HG02981 (cell line): ENCODE results near the gene CDC42BPA.
A peak's percentile ranks its signal among the peaks of the same experiment; 100 is the strongest.

Experiments used
- ATAC-seq: cut with Tn5 transposase; IDR thresholded peaks from one replicate; pipeline ENCODE4 v1.9.1; 2021; ENCODE audit warnings: mild to moderate bottlenecking, moderate library complexity; ENCODE audit not compliant: unreplicated experiment

CDC42BPA gene

DNA sequence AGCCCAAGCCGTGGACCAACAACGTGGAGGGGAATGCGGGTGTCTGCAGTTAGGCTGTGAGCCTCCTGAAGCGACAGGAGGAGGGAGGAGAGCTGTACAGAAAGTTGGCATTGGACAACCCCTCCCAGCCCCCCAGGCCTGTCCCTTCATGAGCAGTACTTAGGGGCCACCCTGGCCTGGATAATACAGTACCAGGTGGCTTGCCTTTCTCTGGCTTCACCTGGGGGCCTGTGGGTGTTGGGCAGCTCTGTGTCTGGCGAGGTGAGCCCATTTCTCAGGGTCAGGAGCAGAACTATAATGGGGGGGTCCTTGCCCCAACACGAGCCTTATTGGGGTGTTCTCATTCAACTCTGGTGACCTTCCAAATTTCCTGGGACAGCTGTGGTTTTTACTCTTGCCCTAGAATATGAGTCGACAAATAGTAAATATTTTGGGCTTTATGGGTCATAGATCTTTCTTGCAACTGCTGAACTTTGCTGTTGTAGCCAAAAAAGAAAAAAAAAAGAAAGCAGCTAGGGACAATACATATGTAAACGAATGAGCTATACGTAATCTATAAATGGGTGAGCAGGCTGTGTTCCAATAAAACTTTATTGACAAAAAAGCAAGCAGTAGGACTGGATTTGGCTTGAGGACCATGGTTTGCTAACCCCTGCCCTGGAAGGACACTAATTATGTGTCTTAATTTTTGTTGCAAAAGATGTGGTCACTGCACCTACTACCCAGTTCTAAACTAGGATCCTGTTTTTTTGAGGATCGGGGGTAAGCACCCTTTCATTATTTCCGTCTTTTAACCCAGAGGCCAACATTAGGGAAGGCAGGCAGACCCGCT is 366.8 kb downstream of the CDC42BPA start:
- no peak for ATAC-seq

DNA sequence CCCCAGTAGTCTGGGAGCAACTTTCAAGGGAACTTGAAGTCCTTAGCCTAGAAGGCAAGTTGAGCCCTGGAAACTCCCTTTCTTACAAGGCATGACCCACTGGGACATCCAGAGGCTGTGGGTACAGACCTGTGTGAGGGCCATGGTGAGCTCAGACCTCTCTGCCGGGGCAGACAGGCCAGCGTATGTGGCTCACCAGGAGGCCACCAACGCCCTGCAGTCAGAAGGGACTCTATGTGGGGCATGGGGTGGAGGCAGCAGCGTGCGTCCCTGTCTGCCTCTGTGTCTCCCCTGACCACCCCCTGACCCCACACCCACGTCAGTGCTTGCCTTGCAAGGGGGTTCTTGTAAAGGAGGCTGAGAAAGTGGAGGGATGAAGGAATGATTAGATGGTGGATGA is 367.4 kb downstream of the CDC42BPA start:
- no peak for ATAC-seq

DNA sequence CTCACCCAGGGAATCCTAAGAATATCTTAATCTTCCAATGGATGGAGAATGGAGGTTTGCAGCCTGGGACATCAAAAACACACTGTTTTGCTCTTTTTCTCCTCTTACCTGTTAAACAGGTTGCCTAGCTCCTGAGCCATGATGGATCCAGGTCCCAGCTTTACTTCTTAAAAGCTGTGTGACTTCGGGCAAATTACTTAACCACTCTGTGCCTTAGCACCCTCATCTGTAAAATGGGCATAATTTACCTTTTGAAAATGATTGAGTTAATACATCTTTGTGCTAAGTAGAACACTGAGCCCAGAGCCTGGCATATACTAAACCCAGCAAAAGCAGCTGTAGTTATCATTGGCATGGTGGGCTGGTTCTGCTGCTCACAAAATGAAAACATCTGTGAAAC is 368.0 kb downstream of the CDC42BPA start:
- ATAC-seq = no peak

DNA sequence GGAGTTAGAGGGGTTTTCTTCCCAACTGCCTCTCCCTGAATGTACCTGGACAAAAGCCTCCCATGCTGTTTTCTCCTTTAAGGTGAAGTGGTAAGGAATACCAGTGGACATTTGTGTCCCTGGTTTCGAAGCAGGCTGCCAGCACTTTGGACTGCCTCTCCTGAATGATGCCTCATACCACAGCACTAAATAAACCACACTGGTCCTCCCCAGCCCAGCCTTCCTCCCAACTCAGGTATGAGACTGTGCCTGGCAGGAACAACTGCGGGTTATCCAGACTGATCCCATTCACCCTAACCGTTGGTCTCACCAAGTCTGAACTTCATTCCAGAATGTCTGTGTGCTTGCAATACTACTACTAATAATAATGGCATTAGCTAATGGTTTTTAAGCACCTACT is 368.9 kb downstream of the CDC42BPA start:
- ATAC-seq = no peak

DNA sequence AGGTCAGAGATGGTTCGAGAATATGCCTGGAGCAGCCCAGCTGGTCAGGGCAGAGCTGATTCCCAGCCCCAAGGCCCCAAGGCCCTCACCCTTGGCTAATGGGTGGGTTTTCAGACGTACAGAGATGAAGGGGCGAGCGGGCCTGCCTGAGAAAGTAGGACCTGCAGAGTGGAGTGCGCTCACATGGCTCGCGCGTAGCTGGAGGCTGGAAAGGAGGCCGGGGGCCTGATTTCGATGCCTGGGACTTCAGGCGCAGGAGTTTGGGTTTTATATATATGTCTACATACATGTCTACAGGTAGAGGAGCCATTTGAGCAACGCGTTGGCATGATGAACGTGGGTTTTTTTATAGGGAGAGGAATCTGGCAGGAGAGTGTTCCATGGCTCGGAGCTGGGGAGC is 369.3 kb downstream of the CDC42BPA start:
- ATAC-seq = no peak

DNA sequence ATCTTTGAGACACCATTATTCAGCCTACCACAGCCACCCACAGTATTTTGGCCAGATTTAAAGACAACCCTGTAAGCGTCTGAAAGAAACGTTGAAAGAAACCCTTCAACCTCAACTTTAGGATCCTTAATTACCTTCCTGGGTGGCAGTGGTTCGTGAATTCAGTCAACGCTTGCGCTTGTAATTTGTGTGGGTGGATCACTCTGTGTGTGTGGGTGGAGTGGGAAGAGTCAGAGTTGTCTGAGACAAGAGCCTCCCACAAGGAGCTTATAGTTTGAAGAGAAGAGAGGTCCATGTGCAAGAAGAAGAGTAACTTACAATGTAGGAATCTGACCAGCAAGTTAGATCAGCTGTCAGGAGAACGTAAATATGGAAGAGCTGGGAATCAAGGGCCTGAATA is 369.8 kb downstream of the CDC42BPA start:
- ATAC-seq = no peak

DNA sequence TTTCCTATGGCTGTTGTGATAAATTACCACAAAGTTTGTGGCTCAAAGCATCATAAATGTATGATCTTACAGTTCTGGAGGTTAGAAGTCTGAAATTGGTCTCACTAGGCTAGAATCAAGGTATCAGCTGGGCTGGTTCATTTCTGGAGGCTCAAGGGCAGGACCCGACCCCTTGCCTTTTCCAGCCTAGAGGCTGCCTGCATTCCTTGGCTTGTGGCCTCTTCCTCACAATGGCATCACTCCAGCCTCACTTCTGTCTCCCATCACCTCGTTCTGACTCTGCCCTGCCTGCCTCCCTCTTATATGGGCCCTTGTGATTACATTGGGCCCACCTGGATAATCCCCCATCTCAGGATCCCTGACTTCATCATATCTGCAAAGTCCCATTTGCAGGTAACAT is 370.2 kb downstream of the CDC42BPA start:
- ATAC-seq = no peak

DNA sequence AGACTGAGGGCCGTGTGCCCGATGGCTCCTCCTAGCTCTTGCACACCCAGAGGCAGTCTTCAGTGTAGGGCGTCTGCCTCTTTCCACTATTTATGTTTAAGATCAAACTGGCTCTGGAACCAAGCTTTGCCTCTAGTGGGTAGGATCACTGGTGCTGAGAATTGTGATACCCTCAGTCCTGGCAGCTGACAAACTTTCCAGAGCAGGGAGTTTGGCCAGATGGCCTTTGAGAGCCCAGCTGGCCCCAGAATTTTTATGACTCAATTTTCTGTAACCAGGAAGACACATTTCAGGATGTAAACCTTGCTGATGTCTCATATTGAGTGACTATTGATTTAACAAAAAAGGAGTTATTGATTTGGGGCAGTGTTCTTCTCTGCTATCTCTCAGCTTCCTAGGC is 371.5 kb downstream of the CDC42BPA start:
- no peak for ATAC-seq

DNA sequence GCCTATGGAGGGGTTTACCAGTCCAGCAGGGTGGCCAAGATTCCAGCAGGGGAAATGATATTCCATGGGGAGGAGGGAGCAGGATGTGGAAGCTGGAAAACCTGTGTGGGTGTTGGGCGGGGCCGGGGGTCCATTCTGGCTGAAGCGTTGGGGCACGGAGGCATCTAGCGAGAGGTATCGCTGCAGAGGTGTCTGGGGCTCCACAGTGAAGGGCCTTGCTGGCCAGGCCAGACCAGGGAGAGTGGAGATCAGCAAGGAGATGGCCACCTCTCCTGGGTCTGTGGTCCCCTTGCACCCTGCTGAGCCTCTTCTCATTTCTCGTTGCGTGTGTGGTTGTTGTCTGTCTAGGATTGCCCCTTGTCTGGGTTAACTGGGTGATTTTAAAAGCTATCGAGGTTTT is 372.0 kb downstream of the CDC42BPA start:
- no peak for ATAC-seq

DNA sequence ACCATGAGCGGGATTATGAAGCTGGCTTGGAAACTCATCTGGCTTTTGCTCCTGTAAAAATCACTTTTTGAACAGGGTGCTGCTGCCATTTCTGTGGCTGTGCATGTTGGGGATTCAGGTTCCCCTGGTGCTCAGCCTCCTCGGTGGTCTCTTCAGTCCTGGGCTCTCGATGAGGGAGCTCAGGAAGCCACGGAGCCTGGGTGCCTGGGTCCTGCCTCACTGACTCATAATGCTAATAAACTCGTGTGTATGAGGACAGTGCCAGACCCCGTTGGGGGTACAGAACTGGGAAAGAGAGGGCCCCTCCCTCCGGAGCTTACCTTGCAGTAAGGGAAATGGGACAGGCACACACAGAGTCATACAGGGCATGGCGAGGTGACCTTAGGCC is 372.4 kb downstream of the CDC42BPA start:
- ATAC-seq = no peak

DNA sequence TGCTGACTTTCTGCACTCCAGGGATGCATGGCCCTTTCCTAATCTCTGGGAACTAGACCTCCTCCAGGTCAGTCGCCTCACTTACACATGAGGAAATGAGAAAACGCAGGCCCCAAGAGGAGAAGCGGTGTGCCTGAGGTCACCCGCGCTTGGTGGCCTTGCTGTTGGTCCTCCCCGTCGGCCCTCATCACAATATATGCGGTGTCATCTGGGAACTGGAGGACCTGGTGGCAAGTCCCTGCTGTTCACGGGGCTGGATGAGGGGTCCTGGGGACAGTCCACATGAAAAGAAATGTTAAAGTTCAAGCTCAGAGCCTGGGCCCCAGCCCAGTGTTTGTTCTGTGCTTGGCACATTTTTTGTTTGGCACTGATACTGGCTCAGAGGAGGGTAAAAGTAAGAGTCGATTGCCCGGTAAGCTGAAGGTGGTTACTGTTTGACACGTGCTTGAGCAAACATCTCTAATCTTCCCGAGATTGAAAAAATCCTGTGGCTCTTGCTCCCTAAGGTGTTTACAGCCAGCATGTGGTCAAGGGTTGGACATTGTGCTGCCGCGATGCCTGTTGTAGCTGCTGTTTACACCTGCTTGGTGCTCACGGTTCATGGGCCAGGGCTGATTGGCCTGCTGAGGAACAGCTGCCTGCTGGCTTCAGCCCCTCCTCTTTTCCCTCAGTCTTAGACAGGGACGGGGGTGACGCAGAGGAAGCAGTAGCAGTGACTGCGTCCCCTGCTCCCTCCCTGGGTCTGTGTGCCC is 373.0 kb downstream of the CDC42BPA start:
- ATAC-seq = no peak

DNA sequence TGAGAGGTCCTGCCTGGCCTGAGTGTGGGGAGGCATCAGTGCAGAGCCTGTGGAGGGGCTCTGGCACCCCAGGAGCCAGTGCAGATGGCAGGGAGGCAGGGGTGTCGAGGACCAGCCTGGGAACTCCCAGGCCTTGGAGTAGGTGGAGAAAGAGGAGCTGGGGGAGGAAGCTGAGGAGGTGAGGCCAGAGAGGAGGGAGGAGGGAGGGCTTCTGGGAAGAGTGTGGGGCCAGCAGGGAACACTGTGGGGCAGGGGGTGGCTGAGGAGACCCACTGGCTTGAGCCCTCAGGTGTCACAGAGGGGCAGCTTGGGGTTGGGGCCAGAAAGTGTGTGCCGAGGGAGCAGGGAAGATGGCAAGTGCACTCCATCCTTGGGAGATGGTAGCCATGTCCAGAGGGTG is 374.4 kb downstream of the CDC42BPA start:
- ATAC-seq = no peak

DNA sequence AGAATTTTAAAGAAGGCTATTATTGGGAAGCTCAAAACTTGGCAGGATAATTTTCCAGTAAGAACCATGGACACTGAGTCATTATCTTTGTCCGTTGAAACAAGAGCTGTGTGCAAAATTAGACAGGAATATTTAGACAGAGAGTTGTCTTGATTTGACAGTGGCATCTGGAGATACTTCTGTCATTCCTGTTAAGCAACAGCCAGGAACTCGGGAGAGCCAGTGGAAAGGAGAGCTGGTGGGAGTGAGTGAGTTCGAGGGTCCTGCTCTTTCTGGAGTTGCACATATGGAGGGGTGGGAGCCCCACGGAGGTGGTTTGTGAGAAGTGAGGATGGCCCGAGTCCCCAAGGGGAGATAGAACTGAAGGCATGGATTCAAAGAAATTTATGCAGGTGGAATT is 375.1 kb downstream of the CDC42BPA start:
- no peak for ATAC-seq

DNA sequence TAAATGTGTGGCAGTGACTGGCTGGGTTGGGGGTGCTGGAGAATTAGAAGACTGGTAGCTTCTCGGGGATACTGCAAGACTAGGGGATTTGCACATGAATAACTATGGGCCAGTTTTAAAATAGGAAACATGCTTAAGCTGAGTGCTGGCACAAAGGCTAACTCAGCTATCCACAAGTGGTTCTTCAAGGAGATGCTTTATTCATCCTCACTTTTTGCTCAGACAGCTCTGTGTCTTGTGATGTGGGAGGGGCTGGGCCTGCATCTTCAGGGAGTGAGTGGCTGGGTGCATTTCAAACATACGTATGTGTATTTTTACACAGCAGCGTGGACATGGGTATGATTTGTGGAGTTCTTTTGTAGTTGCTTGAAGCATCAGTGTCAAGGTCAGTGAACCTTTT is 375.9 kb downstream of the CDC42BPA start:
- ATAC-seq = no peak

DNA sequence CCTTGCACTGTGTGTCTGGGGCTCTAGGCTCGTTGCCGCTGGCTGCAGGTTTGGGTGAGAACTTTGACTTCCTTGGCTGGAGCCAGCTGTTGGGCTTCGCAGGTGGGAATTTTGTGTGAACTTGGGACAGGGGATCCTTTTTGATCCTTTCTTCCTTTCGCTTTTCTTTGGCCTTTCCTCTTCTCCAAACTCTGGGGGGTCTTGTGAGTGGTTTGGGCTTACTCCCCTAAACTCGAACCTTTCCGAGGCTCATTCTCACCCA is 377.6 kb downstream of the CDC42BPA start:
- ATAC-seq = no peak

DNA sequence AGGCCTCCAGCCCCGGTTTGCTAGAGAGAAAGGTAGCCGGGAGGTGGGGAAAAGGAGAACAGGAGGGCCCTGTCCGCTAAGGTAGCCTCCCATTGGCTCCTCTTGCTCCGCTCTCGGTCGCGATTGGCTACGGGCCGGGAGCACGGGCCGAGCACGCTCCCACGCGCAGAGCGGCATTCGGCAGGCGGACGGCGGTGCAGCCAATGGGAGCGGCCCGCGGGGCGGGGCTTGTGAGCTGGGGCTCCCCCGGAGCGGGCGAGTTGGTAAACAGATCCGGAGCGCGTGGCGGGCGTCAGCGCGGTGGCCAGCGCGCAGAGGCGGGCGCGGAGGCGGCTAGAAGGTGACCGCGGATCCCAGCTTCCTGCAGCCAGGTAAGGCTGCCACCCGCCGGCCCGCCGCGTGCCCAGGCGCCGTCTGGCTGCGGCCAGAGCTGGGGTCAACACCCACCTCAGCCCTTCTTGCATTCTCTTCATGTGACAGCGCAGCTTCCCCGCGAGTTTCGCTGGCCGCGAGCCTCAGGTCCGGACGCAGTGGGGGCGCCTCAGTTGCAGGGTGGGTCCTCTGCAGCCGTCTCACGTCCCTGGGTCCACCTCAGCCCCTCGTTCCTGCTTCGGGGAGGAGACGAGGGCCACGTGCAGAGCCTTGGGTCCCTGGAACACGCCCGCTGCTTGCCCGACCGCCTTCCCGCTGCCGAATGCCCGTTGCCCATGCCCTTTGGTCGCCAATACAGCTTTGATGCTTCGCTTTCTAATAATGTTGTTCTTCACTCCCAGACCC is 378.1 kb downstream of the CDC42BPA start, which contains the start of gene COQ8A:
Gene COQ8A, plus strand, starts transcription at position 266 of the 777 bp plus-strand sequence. CDS start 21,092 bp downstream, outside the sequence.
- ATAC-seq = peak; percentile 96
